ENCODE measurements around the gene PCDHGA12.
A peak's percentile ranks its signal among the peaks of the same experiment; 100 is the strongest.
"Not testable (repeated sequence)": the region's sequence is repeated elsewhere in the genome, so short reads cannot be mapped to it uniquely, and the experiment has no call there.

- peak; percentile 50 to 80 (median 58); a peak in 5 of 6 replicates for TF ChIP-seq CTCF (IDR thresholded peaks at IDR 0.05 in 2 of 3, conservative IDR thresholded peaks at IDR 0.05 in 1 of 3; ENCODE audit: borderline replicate concordance in 1 of 3, insufficient read depth in 1 of 3, low read depth in 2 of 3, low read length in 2 of 3)
- not testable (repeated sequence) for TF ChIP-seq ZBTB33 (IDR thresholded peaks at IDR 0.05; ENCODE audit: extremely low read depth, insufficient replicate concordance, low read length); POLR2A (IDR thresholded peaks at IDR 0.05; ENCODE audit: borderline replicate concordance, extremely low read depth, insufficient read depth, insufficient read length); EZH2phosphoT487 (IDR thresholded peaks at IDR 0.05; ENCODE audit: borderline replicate concordance); SIN3A (IDR thresholded peaks at IDR 0.05; ENCODE audit: low read depth); FOSL1 (IDR thresholded peaks at IDR 0.05; ENCODE audit: low read depth); ATF3 (IDR thresholded peaks at IDR 0.05); YY1 (IDR thresholded peaks at IDR 0.05; ENCODE audit: extremely low read depth, insufficient replicate concordance, low read depth, low read length); JUND (IDR thresholded peaks at IDR 0.05)
- peak; percentile 77 for TF ChIP-seq RAD21 (IDR thresholded peaks at IDR 0.05; ENCODE audit: low read depth)
These were observed 12.7 kb upstream of the PCDHGA12 start, which contains the start of gene PCDHGB7 for GRCh38 chr5:141417494-141418172.

Measured in HCT116 (cell line).